ENCODE measurements around the gene SLC43A2.
A peak's percentile ranks its signal among the peaks of the same experiment; 100 is the strongest.

DNA sequence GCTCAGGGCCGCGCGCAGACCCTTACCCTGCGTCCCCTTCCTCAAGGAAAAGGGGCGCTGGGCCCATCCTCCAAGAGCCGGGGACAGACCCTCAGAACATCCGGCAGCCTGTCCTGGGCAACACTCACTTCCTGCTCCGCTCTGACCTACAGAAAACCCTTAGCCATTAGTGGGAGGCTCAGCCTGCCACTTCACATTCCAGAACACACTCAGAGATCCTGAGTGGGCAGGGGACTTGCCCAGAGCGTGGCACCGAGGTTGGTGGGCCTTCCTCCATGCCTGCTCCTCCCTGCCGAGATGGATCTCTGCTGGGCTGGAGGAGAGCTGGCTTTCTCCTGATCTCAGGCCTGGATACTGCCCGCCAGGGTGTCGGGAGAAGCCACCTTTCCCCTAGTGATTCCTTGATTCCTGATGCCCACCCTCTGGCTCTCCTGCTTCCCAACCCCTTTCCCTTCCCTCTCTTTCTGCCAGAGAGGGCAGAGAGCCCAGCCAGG lies 15.4 kb upstream of the SLC43A2 start:
- TF ChIP-seq, protein P1, sequence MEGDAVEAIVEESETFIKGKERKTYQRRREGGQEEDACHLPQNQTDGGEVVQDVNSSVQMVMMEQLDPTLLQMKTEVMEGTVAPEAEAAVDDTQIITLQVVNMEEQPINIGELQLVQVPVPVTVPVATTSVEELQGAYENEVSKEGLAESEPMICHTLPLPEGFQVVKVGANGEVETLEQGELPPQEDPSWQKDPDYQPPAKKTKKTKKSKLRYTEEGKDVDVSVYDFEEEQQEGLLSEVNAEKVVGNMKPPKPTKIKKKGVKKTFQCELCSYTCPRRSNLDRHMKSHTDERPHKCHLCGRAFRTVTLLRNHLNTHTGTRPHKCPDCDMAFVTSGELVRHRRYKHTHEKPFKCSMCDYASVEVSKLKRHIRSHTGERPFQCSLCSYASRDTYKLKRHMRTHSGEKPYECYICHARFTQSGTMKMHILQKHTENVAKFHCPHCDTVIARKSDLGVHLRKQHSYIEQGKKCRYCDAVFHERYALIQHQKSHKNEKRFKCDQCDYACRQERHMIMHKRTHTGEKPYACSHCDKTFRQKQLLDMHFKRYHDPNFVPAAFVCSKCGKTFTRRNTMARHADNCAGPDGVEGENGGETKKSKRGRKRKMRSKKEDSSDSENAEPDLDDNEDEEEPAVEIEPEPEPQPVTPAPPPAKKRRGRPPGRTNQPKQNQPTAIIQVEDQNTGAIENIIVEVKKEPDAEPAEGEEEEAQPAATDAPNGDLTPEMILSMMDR (IDR thresholded peaks at IDR 0.05) = no peak
- TF ChIP-seq POLR2AphosphoS5 (IDR thresholded peaks at IDR 0.05) (peak; percentile 12 to 31), POLR2A (IDR thresholded peaks at IDR 0.05) (peak in 1 of 4 donors; percentile 30)

Data from upper lobe of left lung (tissue), 4 donors.